Myometrial cell (primary cell): ENCODE data around the gene PTCHD4. TPM values are rescaled to one million over a fixed set of nuclear protein-coding genes. Genes with fewer than 3 reads are reported as not detected.

Experiments
- total RNA-seq: library from RNA; depleted of rRNA; stranded (reverse); fragments of >200 nt; gene quantifications from 2 replicates; pipeline ENCODE4 v1.2.3, GENCODE V29; 2015

Gene PTCHD4
- total RNA-seq = 0.18 and 0.86 TPM in 2 replicates

GRCh38 chr6:48111143-48111506 is at the start of gene PTCHD4:
TSS of gene PTCHD4 (minus strand) at chr6:48111197. CDS start at chr6:48068957, 42,240 bp downstream.

